Fibroblast of skin of abdomen (primary cell): ENCODE data around the gene AUNIP.

Source experiments
- DNase-seq: peaks from one replicate; pipeline ENCODE4 v3.0.0-alpha.2; 2013

AUNIP gene

DNA sequence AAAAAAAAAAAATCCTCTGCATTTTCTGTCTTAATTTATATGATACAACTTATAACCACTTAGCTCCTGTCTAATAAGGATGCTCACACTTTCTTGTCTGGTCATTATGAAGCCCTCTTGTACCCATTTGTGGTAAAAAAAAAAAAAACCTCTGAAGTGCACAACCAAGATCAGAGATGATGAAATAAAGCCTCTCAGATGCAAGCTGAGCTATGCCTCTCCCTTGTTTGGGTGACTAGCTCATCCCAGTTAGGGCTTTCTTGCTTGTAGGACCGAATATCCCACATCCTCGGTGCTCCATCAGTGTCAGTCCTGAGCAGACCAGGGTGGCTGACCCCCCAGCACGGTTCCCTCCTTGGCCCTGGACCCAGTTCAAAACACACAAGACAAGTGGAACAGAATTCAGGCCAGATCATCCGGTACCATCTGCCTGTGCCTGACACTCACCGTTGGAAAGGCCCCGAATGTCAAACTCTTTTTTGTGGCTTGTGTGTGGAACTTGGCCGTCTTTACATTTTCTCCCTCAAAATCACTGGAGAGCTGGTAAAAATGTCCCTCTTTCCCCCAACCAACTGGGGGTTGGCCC lies 65.6 kb downstream of the AUNIP start:
- DNase-seq = no peak

- DNase-seq = no peak
Measured at GRCh38 chr1:25792115-25792514, 67.1 kb downstream of the AUNIP start.

GRCh38 chr1:25790472-25790871 lies 68.8 kb downstream of the AUNIP start:
- DNase-seq = no peak

- DNase-seq = no peak
Measured at GRCh38 chr1:25787760-25788166, 71.5 kb downstream of the AUNIP start.

GRCh38 chr1:25786887-25787759 lies 72.1 kb downstream of the AUNIP start:
- no peak for DNase-seq

DNA sequence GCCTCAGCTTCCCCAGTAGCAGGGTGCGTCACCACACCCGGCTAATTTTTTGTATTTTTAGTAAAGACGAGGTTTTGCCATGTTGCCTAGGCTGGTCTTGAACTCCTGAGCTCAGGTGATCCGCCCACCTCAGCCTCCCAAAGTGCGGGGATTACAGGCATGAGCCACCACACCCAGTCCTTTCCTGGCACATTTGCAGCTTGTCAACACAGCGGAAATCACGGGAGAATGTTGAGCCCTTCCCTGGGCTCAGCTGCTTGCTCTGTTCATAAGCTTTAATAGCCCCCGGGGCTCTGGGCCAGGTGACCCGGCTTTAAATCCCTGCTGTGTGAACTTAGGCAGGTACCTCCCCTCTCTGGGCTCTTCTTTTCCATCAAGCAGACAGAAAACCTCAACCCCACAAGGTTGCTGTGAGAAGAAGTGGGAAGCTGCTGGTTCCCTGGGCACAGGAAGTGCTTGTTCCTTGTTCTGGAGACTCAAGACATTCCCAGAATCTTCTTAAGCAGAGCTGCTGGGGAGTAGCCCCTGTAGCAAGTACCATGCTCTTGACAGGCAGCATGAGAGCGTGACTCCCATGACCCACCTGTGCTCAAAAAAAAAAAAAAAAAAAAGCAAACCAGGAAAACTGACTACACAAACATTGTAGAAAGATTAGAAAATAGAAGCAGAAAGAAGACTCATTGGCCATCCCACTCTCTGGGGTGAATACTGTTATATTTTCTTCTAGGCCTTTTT lies 73.8 kb downstream of the AUNIP start:
- DNase-seq = no peak

- DNase-seq = no peak
Measured at GRCh38 chr1:25784575-25785051, 74.6 kb downstream of the AUNIP start.
